Left lung (tissue), 10 donors: ENCODE data around the gene CSNK1G2. TPM values are rescaled to one million over a fixed set of nuclear protein-coding genes. Genes with fewer than 3 reads are reported as not detected.
A peak's percentile ranks its signal among the peaks of the same experiment; 100 is the strongest.

ENCODE experiments used
- ATAC-seq: fragments of 200-7000 bp; cut with Tn5 transposase; one replicate; pipeline ENCODE4 v1.9.1; 2020; ENCODE audit warnings: moderate library complexity
- DNase-seq, 4 donors: peaks; one replicate each; pipeline ENCODE4 v3.0.0-alpha.2; 2013 to 2020
- H3K27ac ChIP-seq, 2 donors: fragments of 200-600 bp; sonication (generic) in 1 of 2; one replicate each; pipeline versions ENCODE4 v1.5.0 to v1.8.0; 2020 to 2021
- H3K27me3 ChIP-seq, 2 donors: fragments of 200-600 bp; sonication (generic) in 1 of 2; one replicate each; pipeline versions ENCODE4 v1.5.0 to v1.8.0; 2020 to 2021
- H3K36me3 ChIP-seq, 2 donors: fragments of 200-600 bp; sonication (generic) in 1 of 2; one replicate each; pipeline versions ENCODE4 v1.5.0 to v1.8.0; 2020 to 2021
- H3K4me1 ChIP-seq, 2 donors: fragments of 200-600 bp; one replicate each; pipeline ENCODE4 v1.8.0; 2021
- H3K4me3 ChIP-seq, 2 donors: fragments of 200-600 bp; sonication (generic) in 1 of 2; one replicate each; pipeline versions ENCODE4 v1.5.0 to v1.8.0; 2020 to 2021; ENCODE audit warnings: mild to moderate bottlenecking in 1 of 2
- H3K9me3 ChIP-seq, 2 donors: fragments of 200-600 bp; sonication (generic) in 1 of 2; one replicate each; pipeline versions ENCODE4 v1.5.0 to v1.8.0; 2020 to 2021
- CTCF ChIP-seq, 2 donors: fragments of 200-600 bp; sonication (generic) in 1 of 2; IDR thresholded peaks; one replicate each; pipeline versions ENCODE4 v1.5.0 to v1.8.0; 2021; ENCODE audit warnings: antibody characterized with exemption in 2 of 2
- intact Hi-C, 2 donors: fragments of 100-400 bp; cut with DNase I; formaldehyde crosslinking; loops; one replicate each; pipeline versions ENCODE4 v1.11.2 to v1.14.2; 2022
- polyA plus RNA-seq, 6 donors: library from polyadenylated mRNA; unstranded; fragments of 120-200 nt; gene quantifications; one replicate each; pipeline ENCODE4 v1.2.1, GENCODE V29; 2013; ENCODE audit not compliant: insufficient read length in 6 of 6
- total RNA-seq, 2 donors: library from RNA; stranded (reverse); fragmentation: NEBNext Ultra II Directional; extraction: Animal tissue kit (Norgen Biotek cat#: 25700); gene quantifications; one replicate each; pipeline ENCODE4 v1.2.1, GENCODE V29; 2021
- donor health status: DM: no; HTN: yes; CAD: no.
- donor health status: DM: no; HTN: no; CAD: no.

CSNK1G2 gene
- total and polyA plus RNA-seq, 8 donors, result 35.6 to 64.5 (median 44.6) TPM

- DNase-seq, result peak in 1 of 4 donors; percentile 78
Measured at GRCh38 chr19:1962674-1963073, 21.7 kb downstream of the CSNK1G2 start.

DNA sequence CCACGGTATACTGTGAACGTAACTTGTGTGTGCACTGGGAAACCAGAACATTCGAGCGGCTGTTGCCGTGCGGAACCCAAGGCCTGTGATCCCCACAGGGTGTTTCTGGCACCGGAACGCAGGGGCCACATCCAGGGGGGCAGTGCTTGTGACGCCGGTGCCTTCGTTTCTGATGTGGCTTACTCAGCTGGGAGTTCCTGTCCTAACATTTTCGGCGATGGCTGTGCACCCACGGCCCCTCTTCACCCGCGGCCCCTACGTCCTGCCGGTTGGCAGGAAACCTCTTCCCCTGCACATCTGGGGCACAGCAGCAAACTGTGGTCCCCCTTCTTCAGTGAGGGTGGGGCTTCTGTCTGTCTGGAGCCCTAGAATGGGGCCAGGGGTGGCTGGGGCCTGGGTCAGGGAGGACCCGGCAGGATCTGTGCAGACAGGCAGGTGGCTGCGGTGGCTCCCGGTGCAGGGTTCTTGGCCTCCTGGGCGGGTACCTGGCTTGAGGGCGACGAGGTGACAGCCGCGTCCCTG, 26.2 kb downstream of the CSNK1G2 start:
- intact Hi-C loops, result no loop called here
- Histone ChIP-seq H3K4me1 (no peaks in the 10 kb centered on the region), H3K27me3 (no peaks in the 10 kb centered on the region), H3K4me3 (no peak overlapping the region), H3K36me3 (peaks cover 0 to 38% of the 10 kb centered on the region in 2 donors), H3K9me3 (no peaks in the 10 kb centered on the region), H3K27ac (no peak overlapping the region)
- TF ChIP-seq CTCF (IDR thresholded peaks at IDR 0.05), result no peak
- DNase-seq, result no peak
- ATAC-seq, result no peak

More at GRCh38 chr19:1962674-1963073, 21.7 kb downstream of the CSNK1G2 start:
- Histone ChIP-seq H3K9me3 (no peaks in the 10 kb centered on the region), H3K27me3 (no peaks in the 10 kb centered on the region), H3K36me3 (peaks cover 0 to 11% of the 10 kb centered on the region in 2 donors), H3K27ac (no peak overlapping the region), H3K4me1 (no peaks in the 10 kb centered on the region), H3K4me3 (no peak overlapping the region)
- TF ChIP-seq CTCF (IDR thresholded peaks at IDR 0.05), result no peak
- no peak for ATAC-seq
- intact Hi-C loops, result no loop called here

- Histone ChIP-seq H3K4me3 (no peak overlapping the region), H3K9me3 (no peaks in the 10 kb centered on the region), H3K27ac (no peak overlapping the region), H3K4me1 (no peaks in the 10 kb centered on the region), H3K27me3 (no peaks in the 10 kb centered on the region), H3K36me3 (peaks cover 0 to 32% of the 10 kb centered on the region in 2 donors)
- DNase-seq (peak in 1 of 4 donors; percentile 29), ATAC-seq (no peak)
- intact Hi-C loops, result no loop called here
- no peak for TF ChIP-seq CTCF (IDR thresholded peaks at IDR 0.05)
Measured at GRCh38 chr19:1968279-1969175, 27.6 kb downstream of the CSNK1G2 start.

DNA sequence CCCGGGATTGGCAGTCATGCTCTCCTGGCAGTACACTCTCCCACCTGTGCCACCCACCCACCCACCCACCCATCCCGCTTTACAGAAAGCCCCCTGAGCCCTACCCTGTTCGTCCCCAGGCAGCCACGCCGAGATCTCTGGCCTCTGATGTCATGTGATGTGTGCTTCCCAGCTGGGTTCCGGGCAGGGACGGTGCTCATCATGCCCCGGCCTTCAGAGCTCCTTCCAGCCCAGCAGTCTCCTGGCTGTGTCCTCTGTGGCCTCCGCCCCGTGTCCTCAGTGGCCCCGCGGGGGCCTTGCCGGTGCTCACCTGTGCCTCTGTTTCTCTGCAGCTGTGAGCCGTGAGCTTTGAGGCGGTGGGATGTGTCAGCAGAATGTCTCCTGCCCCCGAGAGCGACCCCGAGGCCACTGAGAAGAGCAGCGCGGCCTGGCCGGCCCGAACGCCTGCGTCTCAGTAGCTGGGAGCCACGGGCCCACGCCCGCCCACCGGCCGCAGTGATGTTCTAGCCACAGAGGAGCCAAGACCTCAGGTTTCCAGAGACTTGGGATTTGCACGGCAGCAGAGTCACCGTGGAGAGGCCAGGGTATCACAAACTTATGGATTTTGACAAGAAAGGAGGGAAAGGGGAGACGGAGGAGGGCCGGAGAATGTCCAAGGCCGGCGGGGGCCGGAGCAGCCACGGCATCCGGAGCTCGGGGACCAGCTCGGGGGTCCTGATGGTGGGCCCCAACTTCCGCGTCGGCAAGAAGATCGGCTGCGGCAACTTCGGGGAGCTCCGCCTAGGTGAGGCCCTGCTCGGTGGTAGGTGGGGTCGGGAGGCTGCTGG, 28.4 kb downstream of the CSNK1G2 start:
- no peak for TF ChIP-seq CTCF (IDR thresholded peaks at IDR 0.05)
- no peaks in the 10 kb centered on the region for H3K9me3 ChIP-seq
- peak in 1 of 4 donors; percentile 77 for DNase-seq
- ATAC-seq, result no peak
- no peaks in the 10 kb centered on the region for H3K27me3 ChIP-seq
- H3K36me3 ChIP-seq, result peaks cover 0 to 35% of the 10 kb centered on the region in 2 donors
- H3K4me1 ChIP-seq, result no peaks in the 10 kb centered on the region
- H3K4me3 ChIP-seq, result no peak overlapping the region
- intact Hi-C loops, result no loop called here
- H3K27ac ChIP-seq, result no peak overlapping the region
